Measurements from ENCODE around the gene PRKCZ.

Gene PRKCZ

DNA sequence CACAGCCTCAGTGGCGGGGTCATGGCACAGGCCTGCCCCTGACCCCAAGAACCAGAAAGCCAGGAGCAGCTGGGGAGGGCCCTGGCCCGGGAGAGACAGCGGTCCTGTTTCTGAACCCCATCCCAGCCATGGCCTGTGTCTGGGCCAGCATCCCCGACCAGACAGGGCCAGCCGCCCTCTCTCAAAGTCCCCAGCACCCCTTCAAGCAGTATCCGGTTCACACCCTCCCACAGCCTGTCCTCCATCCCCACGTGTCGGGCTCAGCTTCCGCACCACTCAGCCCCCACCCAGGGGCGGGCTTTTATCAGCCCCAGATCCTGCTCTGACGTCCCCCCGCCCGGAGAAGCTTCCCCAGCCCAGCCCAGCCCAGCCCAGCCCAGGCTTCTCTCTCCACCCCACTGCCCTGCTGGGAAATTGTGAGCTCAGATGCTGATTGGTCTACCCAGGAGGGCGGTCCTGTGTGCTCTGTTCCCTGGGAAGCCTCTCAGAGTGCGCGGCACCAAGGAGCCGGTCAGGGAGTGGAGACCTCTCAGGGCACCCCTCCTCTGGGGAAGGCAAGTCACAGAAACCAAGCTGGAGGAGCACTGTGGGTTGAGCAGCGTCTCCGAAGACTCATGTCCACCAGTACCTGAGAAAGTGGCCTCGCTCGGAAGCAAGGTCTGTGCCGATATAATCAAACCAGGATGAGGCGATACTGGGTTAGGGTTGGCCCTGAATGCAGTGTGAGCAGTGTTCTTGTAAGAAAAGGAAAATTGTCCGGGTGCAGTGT, 149.0 kb downstream of the PRKCZ start:
- peak; percentile 93 for DNase-seq

DNA sequence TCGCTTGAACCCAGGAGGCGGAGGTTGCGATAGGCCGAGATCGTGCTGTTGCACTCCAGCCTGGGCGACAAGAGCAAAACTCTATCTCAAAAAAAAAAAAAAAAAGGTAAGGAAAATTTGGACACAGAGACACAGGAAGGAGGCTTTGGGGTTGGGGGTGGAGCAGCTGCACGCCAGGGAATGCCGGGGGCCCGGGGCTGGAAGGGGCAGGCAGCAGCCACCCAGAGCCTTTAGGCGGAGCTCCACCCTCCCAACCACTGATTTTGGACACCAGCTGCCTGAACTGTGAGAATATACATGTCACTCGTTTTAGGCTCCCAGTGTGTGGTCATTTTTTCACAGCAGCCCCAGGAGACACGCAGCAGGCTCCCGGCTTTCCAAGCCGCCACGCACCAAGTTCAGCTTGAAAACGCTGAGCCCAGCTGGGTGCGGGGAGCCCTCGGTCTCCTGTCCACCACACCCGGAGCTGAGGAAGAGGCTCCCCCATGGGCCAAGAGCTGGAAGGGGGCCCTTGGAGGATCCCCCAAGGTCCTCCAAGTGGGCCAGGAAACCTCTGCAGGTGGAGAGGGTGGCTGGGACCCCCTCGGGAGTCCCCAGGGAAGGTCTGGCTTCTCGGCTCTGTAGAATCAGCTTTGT, 150.2 kb downstream of the PRKCZ start:
- DNase-seq = no peak

DNA sequence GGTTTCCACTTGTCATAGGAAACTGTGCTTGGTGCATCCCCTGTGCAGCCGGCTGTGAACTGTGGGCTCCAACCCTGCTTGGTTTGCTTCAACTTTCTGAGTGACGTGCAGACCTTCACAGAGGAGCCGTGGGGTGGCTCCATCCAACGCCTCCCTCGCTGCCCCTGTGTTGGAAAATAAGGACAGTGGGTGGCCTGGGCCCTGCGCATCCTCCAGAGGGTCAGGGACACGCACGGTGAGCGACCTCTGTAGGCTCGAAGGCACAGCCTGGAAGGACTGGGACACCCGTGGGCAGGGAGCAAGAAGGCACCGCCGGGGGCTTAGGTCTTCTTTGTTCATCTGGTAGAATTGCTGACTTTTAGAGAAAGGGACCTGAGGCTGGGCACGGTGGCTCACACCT, 150.9 kb downstream of the PRKCZ start:
- DNase-seq = no peak

- DNase-seq = no peak
Observed at GRCh38 chr1:2202008-2202575, 151.9 kb downstream of the PRKCZ start.

DNA sequence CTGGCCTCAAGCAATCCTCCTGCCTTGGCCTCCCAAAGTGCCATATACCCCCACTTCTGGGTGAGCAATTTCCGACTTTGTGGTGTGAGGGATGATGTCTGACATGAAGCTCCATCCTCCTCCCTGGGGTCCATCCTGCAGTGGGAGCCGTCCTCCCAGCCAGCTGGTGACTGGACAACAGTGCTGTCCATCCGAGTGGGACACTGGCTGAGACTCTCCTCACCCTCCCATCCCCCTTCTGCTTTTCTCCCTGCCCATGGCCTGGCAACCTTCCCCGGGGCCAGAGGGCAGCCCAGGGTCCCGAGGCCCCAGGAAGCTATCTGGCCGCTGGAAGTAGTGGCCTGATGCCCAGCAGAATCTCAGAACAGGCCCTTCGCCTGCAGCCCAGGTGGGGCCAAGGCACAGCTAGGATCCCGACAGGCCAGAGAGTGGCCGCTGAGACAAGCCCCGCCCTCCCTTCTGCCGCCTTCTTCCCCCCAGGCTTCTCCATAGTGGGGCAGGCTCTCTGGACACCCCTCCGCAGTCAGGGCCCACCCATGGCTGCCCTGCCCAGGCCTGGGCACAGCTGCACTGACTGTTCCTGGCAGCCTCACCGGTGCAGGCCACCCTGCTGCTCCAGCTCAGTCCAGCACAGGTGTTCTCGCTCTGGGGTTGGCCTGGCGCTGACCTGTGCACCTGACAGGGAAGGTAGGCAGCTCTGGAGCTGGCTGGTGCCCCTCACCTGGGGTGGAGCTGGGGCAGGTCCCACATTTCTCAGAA, 152.8 kb downstream of the PRKCZ start:
- DNase-seq = no peak

DNA sequence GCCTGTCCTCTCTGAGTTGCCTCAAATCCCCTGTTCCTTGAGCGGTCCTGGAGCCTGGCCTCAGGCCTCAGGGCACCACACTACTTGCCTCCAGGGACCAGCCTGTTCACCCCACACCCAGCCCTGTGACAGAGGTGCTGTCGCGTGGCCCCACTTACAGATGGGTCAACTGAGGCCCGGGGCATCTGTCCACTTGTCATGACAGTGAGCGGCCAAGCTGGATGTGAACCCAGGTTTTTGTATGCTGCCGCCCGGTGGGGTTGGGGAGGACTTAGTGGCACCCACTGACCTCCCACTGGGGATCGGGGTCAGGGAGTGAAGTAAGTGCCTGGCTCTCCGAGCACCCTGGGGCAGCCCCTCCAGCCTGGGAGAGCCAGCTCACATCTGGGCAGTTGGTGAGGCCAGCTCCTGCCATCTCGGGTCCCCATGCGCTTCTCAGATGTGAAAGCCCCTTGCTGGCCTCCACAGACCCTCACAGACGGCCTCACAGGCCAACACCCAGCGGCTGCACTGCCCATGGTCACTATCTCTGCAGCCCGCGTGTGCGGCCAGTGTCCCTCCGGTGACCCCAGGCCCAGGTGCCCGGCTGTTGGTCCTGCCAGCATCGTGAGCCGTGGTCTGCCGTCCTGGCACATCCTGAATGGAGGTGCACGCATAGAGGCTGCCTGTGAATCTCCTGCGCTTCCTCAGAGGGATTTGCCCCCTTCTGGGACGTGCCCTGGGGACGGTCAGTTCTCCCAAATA, 153.6 kb downstream of the PRKCZ start:
- DNase-seq = no peak

DNA sequence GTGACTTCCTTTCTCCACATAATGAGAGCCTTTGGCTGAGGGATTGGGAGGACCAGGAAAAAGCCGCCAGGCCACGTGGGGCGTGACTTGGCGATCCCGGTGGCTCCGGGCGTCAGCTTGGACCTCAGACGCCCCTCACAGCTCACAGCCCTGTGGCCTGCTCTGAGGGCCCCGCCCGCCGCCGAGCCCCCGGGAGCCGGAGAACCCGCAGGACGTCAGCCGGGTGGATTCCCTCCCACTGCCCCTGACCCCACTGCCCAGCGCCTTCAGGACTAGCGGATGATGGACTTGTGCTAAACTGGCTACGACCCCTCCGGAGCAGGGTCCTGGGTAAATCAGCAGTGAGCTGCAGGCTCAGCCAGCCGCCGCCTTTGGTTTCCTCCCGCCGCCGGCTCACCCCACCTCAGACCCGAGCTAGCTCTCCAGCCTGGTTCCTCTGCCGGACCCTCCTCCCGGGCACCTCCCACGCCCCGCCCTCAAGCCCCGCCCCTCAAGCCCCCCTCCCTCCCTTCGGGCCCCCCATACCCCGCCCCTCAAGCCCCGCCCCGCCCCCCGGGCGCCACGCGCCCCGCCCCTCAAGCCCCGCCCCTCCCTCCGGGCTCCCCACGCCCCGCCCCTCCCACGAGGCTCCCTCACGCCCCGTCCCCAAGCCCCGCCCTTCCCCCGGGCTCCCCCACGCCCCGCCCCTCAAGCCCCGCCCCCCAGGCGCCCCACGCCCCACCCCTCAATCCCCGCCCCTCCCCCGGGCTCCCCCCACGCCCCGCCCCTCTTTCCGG, 154.4 kb downstream of the PRKCZ start:
- DNase-seq = peak; percentile 81

DNA sequence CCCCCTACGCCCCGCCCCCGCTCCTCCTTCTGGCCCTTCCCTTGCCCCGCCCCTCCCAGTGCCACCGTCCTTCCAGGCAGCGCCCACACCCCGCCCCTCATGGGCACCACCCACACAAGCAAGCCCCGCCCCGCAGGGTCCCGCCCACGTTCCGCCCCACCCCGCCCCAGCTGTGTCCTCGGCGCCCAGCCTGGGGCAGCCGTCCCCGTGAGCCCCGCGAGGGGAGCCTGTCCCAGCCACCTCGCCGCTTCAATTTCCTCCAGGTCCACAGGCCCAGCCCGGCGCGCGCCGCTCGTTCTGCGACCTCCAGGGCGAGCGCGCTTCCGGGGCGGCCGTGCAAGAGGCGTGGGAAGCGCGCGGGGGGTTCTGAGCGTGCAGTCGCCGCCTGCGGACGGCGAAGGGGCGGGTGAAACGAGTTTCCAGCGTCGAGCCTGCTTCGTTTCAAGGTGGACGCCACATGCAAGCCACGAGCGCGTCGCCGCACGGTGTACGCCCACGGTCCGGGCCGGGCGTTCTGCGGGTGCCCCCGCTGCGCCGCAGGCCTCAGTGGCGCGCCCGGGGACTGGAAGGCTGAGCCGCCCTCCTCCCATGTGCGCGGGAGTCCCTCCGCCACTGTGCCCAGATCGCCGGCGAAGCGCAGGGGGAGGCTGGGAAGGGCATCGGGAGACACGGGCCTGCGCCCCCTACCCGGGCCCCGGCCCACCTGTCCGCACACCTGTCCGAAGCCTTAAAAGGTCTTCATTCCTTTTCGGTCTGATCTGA, 155.2 kb downstream of the PRKCZ start:
- DNase-seq = peak; percentile 95

DNA sequence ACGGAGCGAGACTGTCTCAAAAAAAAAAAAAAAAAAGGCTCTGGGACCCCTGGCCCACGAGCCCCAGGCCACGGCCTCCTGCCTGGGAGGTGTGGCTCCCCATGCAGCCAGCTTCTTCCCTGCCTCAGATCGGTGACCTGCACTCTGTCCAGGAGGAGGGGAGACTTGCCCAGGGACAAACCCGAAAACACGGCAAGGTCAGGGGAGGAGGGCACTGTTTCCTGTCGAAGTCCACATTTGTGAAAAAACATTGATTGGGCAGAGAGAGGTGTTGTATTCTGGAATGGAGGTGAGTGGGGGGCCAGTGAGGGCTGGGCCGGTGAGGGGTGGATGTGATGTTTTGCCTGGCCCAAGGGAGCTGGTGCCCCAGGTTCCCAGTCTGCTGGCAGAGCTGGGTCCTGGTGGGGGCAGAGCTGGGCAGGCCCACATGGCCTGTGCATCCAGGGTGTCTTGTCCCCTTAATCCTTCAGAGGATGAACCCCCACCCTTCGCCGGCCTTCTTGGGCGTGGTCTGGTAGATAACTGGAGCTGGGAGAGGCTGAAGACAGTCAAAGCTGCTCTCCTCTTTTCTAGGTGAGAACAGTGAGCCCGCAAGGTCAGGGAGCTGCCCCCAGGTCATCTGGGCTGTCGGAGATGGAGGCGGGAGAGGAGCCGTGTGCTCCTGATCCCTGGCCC, 156.7 kb downstream of the PRKCZ start:
- DNase-seq = no peak

DNA sequence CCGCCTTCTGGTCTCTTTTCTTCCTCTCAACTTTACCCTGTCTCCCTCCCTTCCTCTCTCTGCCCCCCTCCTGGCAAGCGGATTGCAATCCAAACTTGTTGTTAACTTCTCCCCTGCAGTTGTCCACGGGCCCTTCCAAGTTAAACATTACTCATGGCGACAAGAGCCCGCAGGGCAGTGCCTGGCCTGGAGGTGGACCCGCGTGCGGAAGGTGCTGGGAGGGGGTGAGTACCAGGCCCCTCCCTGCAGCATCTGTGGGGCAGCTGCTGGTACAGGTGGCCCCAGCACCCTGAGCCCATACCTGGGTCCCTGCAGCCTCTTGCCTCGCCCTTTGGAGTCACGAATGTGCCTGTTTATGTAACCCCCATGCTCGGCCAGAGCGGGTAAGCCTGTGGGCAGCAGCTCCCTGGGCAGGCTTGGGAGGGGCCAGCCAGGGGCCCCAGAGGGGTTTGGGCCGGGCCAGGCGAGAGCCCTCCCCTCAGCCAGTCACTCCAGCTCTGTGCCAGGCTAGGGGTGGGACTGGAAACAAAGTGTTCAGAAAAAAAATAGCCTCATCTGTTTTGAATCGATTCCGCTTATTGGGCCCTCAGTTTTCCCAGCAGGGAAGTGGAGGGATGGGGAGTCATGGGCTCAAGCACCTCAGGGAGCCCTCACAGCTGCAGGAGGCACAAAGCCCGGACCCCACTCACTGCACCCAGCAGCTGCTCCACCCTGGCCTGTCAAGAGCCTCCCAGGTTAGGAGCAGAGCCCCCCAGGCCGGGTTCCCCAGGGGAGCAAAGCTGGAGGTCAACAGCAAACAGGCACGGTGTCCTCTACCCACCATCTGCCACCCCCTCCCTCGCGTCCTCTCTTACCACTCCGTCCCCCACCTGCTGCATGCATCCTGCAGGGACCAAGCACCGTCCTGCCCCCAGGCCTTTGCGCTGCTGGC, 158.4 kb downstream of the PRKCZ start:
- DNase-seq = no peak

- DNase-seq = no peak
Observed at GRCh38 chr1:2209400-2210083, 159.3 kb downstream of the PRKCZ start.

- no peak for DNase-seq
Observed at GRCh38 chr1:2210084-2210653, 160.0 kb downstream of the PRKCZ start.

GRCh38 chr1:2210786-2211185, 160.6 kb downstream of the PRKCZ start:
- DNase-seq = no peak

GRCh38 chr1:2212274-2212531, 162.0 kb downstream of the PRKCZ start:
- no peak for DNase-seq

- peak; percentile 80 for DNase-seq
Observed at GRCh38 chr1:2212532-2213491, 162.6 kb downstream of the PRKCZ start.

GRCh38 chr1:2213576-2214505, 163.6 kb downstream of the PRKCZ start:
- no peak for DNase-seq

Measured in CD4-positive, alpha-beta T cell treated with Interleukin-21 for 1 hour (primary cell).